Loucy (cell line): ENCODE results near the gene HFE.

ENCODE experiments used
- H2AFZ ChIP-seq: fragments of 200-600 bp; sonication (generic); 2 replicates; pipeline ENCODE4 v1.6.0; 2016; ENCODE audit warnings: antibody characterized with exemption, mild to moderate bottlenecking, low read length, moderate library complexity
- H3F3A ChIP-seq: fragments of 200-600 bp; 2 replicates; pipeline ENCODE4 v1.6.0; 2016; ENCODE audit warnings: antibody characterized with exemption, low read depth, mild to moderate bottlenecking
- H3K27me3 ChIP-seq: fragments of 200-600 bp; sonication (generic); 2 replicates; pipeline ENCODE4 v1.6.1; 2014; ENCODE audit warnings: low read length, mild to moderate bottlenecking; ENCODE audit not compliant: insufficient read depth, poor library complexity, severe bottlenecking
- H3K36me3 ChIP-seq: fragments of 200-600 bp; sonication (generic); 2 replicates; pipeline ENCODE4 v1.6.1; 2016; ENCODE audit warnings: low read length; ENCODE audit not compliant: insufficient read depth
- H3K4me1 ChIP-seq: fragments of 200-600 bp; sonication (generic); 2 replicates; pipeline ENCODE4 v1.5.1; 2014; ENCODE audit warnings: low read length, mild to moderate bottlenecking; ENCODE audit not compliant: insufficient read depth, poor library complexity, severe bottlenecking
- H3K4me2 ChIP-seq: fragments of 200-600 bp; sonication (generic); 2 replicates; pipeline ENCODE4 v1.6.0; 2014; ENCODE audit warnings: antibody characterized with exemption, low read length, low read depth, mild to moderate bottlenecking; ENCODE audit not compliant: poor library complexity, severe bottlenecking
- H3K4me3 ChIP-seq: fragments of 200-600 bp; sonication (generic); 2 replicates; pipeline ENCODE4 v1.5.1; 2014; ENCODE audit warnings: low read length, mild to moderate bottlenecking, mixed read lengths; ENCODE audit not compliant: poor library complexity, severe bottlenecking
- H3K79me2 ChIP-seq: fragments of 200-600 bp; sonication (generic); 2 replicates; pipeline ENCODE4 v1.6.1; 2014; ENCODE audit warnings: low read length; ENCODE audit not compliant: insufficient read depth
- H3K9ac ChIP-seq: fragments of 200-600 bp; sonication (generic); 2 replicates; pipeline ENCODE4 v1.6.0; 2014; ENCODE audit warnings: mild to moderate bottlenecking, low read depth, low read length, moderate library complexity; ENCODE audit not compliant: poor library complexity, severe bottlenecking
- H3K9me2 ChIP-seq: fragments of 200-600 bp; sonication (generic); replicated peaks from 2 replicates; pipeline ENCODE4 v1.6.1; 2016; ENCODE audit warnings: low read depth, low read length, mixed read lengths
- H3K9me3 ChIP-seq: fragments of 200-600 bp; sonication (generic); 2 replicates; pipeline ENCODE4 v1.6.1; 2014; ENCODE audit warnings: mild to moderate bottlenecking, antibody characterized with exemption, low read length, low read depth; ENCODE audit not compliant: insufficient read depth
- H4K20me1 ChIP-seq: fragments of 200-600 bp; sonication (generic); 2 replicates; pipeline ENCODE4 v1.6.0; 2014; ENCODE audit warnings: antibody characterized with exemption, low read length, mild to moderate bottlenecking; ENCODE audit not compliant: insufficient read depth, poor library complexity, severe bottlenecking
- CTCF ChIP-seq: fragments of 200-600 bp; sonication (generic); conservative IDR thresholded peaks from 2 replicates; pipeline ENCODE4 v1.5.1; 2014; ENCODE audit warnings: mild to moderate bottlenecking, antibody characterized with exemption, low read length
- EZH2phosphoT487 ChIP-seq: fragments of 200-600 bp; IDR thresholded peaks from 2 replicates; pipeline ENCODE4 v1.6.1; 2018; ENCODE audit warnings: antibody characterized with exemption, mild to moderate bottlenecking, moderate library complexity, borderline replicate concordance

HFE gene

GRCh38 chr6:26103770-26104456, 16.7 kb downstream of the HFE start:
- peak overlapping the region; percentile 67 for H3K4me2 ChIP-seq
- no peaks in the 10 kb centered on the region for H3K79me2 ChIP-seq
- peaks cover 12% of the 10 kb centered on the region for H3K4me1 ChIP-seq
- no peaks in the 10 kb centered on the region for H3K9me2 ChIP-seq
- no peaks in the 10 kb centered on the region for H4K20me1 ChIP-seq
- no peaks in the 10 kb centered on the region for H3K9me3 ChIP-seq
- peak overlapping the region; percentile 71 for H3K4me3 ChIP-seq
- no peaks in the 10 kb centered on the region for H3K36me3 ChIP-seq
- TF ChIP-seq EZH2phosphoT487 = no peak
- peak; percentile 60 for TF ChIP-seq CTCF
- peak overlapping the region; percentile 80 for H3K9ac ChIP-seq
- H3F3A ChIP-seq = peaks cover 6% of the 10 kb centered on the region; the same call in 1 of the 2 replicates
- H2AFZ ChIP-seq = no peak overlapping the region
- H3K27me3 ChIP-seq = no peaks in the 10 kb centered on the region

- Histone ChIP-seq H3K79me2 (no peaks in the 10 kb centered on the region), H3K4me2 (peak overlapping the region; percentile 67), H3K27me3 (no peaks in the 10 kb centered on the region), H2AFZ (no peak overlapping the region), H3K4me1 (peaks cover 12% of the 10 kb centered on the region), H3K9me2 (no peaks in the 10 kb centered on the region), H3K36me3 (no peaks in the 10 kb centered on the region), H3K9ac (peak overlapping the region; percentile 80), H3K4me3 (peak overlapping the region; percentile 71), H3F3A (peaks cover 6% of the 10 kb centered on the region; the same call in 1 of the 2 replicates), H4K20me1 (no peaks in the 10 kb centered on the region), H3K9me3 (no peaks in the 10 kb centered on the region)
- no peak for TF ChIP-seq EZH2phosphoT487
- TF ChIP-seq CTCF = no peak
Observed at GRCh38 chr6:26104457-26105108, 17.4 kb downstream of the HFE start.

GRCh38 chr6:26105109-26105730, 18.0 kb downstream of the HFE start:
- H3K9me3 ChIP-seq = no peaks in the 10 kb centered on the region
- peaks cover 6% of the 10 kb centered on the region; the same call in 1 of the 2 replicates for H3F3A ChIP-seq
- TF ChIP-seq EZH2phosphoT487 = no peak
- H4K20me1 ChIP-seq = no peaks in the 10 kb centered on the region
- H3K4me1 ChIP-seq = peaks cover 12% of the 10 kb centered on the region
- peak overlapping the region; percentile 67 for H3K4me2 ChIP-seq
- H3K27me3 ChIP-seq = no peaks in the 10 kb centered on the region
- H3K9me2 ChIP-seq = no peaks in the 10 kb centered on the region
- H2AFZ ChIP-seq = no peak overlapping the region
- H3K4me3 ChIP-seq = peak overlapping the region; percentile 71
- H3K36me3 ChIP-seq = no peaks in the 10 kb centered on the region
- no peak overlapping the region for H3K9ac ChIP-seq
- no peaks in the 10 kb centered on the region for H3K79me2 ChIP-seq
